Measurements from ENCODE around the gene IPO8.
A peak's percentile ranks its signal among the peaks of the same experiment; 100 is the strongest.

Gene IPO8

DNA sequence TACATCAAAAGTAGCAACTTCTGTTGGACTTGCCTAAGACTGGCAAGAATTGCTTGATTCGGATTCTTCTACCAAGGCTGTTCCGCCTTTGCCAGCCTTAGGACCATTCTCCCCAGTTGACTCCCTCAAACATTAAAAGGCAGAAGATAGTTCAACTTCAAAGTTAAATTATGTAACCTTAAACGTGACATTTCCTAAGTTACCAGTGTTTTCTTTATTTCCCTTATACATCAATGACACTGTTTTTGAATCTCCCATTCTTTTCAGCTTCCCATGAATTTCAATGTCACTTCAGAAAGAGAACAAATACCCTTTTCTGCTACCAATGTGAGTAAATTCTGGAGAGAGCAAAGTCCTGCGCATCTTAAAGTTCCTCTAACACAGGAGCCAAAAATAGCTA is 33.9 kb upstream of the IPO8 start:
- no peak for ATAC-seq
- TF ChIP-seq ZNF8 (CRISPR knock-in tag; IDR thresholded peaks at IDR 0.05) (no peak), TCF4 (CRISPR knock-in tag; IDR thresholded peaks at IDR 0.05; ENCODE audit: borderline replicate concordance) (no peak), GLIS3 (CRISPR knock-in tag; IDR thresholded peaks at IDR 0.05) (no peak), ZNF565 (CRISPR knock-in tag; conservative IDR thresholded peaks at IDR 0.05; ENCODE audit: low read depth) (no peak), OSR1 (CRISPR knock-in tag; IDR thresholded peaks at IDR 0.05) (no peak), ARNTL (CRISPR knock-in tag; IDR thresholded peaks at IDR 0.05; ENCODE audit: borderline replicate concordance, low read depth) (no peak), BACH2 (CRISPR knock-in tag; IDR thresholded peaks at IDR 0.05; ENCODE audit: borderline replicate concordance) (no peak), ISL1 (CRISPR knock-in tag; IDR thresholded peaks at IDR 0.05) (no peak), RARB (CRISPR knock-in tag; IDR thresholded peaks at IDR 0.05) (no peak), ESRRG (CRISPR knock-in tag; IDR thresholded peaks at IDR 0.05) (no peak)
- TF ChIP-seq, protein P1, sequence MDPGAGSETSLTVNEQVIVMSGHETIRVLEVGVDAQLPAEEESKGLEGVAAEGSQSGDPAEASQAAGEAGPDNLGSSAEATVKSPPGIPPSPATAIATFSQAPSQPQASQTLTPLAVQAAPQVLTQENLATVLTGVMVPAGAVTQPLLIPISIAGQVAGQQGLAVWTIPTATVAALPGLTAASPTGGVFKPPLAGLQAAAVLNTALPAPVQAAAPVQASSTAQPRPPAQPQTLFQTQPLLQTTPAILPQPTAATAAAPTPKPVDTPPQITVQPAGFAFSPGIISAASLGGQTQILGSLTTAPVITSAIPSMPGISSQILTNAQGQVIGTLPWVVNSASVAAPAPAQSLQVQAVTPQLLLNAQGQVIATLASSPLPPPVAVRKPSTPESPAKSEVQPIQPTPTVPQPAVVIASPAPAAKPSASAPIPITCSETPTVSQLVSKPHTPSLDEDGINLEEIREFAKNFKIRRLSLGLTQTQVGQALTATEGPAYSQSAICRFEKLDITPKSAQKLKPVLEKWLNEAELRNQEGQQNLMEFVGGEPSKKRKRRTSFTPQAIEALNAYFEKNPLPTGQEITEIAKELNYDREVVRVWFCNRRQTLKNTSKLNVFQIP (CRISPR knock-in tag; IDR thresholded peaks at IDR 0.05; ENCODE audit: borderline replicate concordance, low read depth), result no peak
- TF ChIP-seq, protein P2, sequence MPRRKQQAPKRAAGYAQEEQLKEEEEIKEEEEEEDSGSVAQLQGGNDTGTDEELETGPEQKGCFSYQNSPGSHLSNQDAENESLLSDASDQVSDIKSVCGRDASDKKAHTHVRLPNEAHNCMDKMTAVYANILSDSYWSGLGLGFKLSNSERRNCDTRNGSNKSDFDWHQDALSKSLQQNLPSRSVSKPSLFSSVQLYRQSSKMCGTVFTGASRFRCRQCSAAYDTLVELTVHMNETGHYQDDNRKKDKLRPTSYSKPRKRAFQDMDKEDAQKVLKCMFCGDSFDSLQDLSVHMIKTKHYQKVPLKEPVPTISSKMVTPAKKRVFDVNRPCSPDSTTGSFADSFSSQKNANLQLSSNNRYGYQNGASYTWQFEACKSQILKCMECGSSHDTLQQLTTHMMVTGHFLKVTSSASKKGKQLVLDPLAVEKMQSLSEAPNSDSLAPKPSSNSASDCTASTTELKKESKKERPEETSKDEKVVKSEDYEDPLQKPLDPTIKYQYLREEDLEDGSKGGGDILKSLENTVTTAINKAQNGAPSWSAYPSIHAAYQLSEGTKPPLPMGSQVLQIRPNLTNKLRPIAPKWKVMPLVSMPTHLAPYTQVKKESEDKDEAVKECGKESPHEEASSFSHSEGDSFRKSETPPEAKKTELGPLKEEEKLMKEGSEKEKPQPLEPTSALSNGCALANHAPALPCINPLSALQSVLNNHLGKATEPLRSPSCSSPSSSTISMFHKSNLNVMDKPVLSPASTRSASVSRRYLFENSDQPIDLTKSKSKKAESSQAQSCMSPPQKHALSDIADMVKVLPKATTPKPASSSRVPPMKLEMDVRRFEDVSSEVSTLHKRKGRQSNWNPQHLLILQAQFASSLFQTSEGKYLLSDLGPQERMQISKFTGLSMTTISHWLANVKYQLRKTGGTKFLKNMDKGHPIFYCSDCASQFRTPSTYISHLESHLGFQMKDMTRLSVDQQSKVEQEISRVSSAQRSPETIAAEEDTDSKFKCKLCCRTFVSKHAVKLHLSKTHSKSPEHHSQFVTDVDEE (CRISPR knock-in tag; IDR thresholded peaks at IDR 0.05), result no peak

DNA sequence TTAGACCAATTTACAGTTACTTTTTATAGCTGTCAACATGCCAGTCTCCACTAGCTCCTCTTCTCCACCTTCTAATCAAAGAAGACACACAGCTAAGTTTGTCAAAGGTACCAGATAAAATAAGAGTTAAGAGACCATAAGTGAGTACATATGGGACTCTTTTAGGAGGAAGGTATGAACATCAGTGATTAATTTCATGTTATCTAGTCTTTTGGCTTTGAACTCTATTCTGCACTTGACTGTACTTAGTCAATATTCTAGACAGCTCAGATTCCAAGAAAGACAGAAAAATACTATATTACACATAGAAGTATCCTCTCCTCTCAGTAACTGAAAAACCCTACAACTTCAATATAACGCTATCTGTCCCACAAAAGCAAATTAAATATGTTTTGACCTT is 31.0 kb upstream of the IPO8 start:
- ATAC-seq, result peak; percentile 43
- TF ChIP-seq PPARA (CRISPR knock-in tag; IDR thresholded peaks at IDR 0.05; ENCODE audit: borderline replicate concordance) (no peak), SNAI2 (CRISPR knock-in tag; IDR thresholded peaks at IDR 0.05) (no peak), OSR1 (CRISPR knock-in tag; IDR thresholded peaks at IDR 0.05) (no peak)

DNA sequence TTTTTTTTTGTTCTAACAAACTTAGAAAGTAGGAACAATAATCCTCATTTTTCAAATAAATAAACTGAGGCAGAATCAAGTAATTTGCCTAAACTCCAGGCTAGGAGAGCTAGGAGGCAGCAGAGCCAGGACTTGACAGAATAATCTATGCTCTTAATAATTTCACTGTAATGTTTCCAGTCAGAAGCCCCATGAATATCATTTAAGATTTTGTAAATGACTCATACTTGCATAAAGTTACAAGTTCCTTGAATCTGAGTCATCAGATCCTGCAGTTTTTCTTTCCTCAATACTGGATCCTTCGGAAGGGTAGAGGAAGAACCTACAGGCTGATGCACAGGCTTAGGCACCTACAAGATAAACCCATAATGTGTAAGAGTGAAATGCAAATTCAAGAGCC is 30.1 kb upstream of the IPO8 start:
- no peak for TF ChIP-seq BACH2 (CRISPR knock-in tag; IDR thresholded peaks at IDR 0.05; ENCODE audit: borderline replicate concordance)
- TF ChIP-seq CSDC2 (CRISPR knock-in tag; IDR thresholded peaks at IDR 0.05), result no peak
- peak; percentile 45; the same call in 1 of the 2 replicates for TF ChIP-seq ISL1 (CRISPR knock-in tag; IDR thresholded peaks at IDR 0.05)
- TF ChIP-seq, protein P3, sequence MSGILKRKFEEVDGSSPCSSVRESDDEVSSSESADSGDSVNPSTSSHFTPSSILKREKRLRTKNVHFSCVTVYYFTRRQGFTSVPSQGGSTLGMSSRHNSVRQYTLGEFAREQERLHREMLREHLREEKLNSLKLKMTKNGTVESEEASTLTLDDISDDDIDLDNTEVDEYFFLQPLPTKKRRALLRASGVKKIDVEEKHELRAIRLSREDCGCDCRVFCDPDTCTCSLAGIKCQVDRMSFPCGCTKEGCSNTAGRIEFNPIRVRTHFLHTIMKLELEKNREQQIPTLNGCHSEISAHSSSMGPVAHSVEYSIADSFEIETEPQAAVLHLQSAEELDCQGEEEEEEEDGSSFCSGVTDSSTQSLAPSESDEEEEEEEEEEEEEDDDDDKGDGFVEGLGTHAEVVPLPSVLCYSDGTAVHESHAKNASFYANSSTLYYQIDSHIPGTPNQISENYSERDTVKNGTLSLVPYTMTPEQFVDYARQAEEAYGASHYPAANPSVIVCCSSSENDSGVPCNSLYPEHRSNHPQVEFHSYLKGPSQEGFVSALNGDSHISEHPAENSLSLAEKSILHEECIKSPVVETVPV (CRISPR knock-in tag; IDR thresholded peaks at IDR 0.05), result no peak
- TF ChIP-seq PPARA (CRISPR knock-in tag; IDR thresholded peaks at IDR 0.05; ENCODE audit: borderline replicate concordance), result no peak
- TF ChIP-seq ZFP3 (CRISPR knock-in tag; IDR thresholded peaks at IDR 0.05), result no peak
- TF ChIP-seq ESRRG (CRISPR knock-in tag; IDR thresholded peaks at IDR 0.05), result no peak
- TF ChIP-seq, protein P4, sequence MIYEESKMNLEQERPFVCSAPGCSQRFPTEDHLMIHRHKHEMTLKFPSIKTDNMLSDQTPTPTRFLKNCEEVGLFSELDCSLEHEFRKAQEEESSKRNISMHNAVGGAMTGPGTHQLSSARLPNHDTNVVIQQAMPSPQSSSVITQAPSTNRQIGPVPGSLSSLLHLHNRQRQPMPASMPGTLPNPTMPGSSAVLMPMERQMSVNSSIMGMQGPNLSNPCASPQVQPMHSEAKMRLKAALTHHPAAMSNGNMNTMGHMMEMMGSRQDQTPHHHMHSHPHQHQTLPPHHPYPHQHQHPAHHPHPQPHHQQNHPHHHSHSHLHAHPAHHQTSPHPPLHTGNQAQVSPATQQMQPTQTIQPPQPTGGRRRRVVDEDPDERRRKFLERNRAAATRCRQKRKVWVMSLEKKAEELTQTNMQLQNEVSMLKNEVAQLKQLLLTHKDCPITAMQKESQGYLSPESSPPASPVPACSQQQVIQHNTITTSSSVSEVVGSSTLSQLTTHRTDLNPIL (CRISPR knock-in tag; IDR thresholded peaks at IDR 0.05; ENCODE audit: low read depth), result no peak
- no peak for TF ChIP-seq ZFP30 (CRISPR knock-in tag; IDR thresholded peaks at IDR 0.05)
- peak; percentile 97 for ATAC-seq

DNA sequence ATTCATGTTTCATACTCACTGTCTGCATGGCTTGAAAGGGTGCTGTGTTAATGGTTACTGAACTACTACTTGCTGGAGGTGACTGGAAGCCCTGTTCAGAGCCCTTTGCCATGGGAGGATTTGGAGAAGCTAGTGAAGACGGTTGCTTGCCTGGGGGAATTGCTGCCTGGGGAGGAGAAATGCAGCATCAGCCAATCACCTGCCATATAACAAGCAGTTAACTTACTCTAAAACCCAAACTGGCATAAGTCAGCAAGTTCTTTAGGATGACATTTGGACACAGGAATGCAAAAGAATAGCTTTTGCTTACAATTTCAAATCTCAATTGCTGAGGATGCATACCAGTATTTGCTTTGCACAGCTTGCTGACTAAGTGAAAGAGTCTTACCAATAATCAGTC is 23.4 kb upstream of the IPO8 start:
- no peak for TF ChIP-seq ZNF565 (CRISPR knock-in tag; conservative IDR thresholded peaks at IDR 0.05; ENCODE audit: low read depth)
- TF ChIP-seq CSDC2 (CRISPR knock-in tag; IDR thresholded peaks at IDR 0.05), result no peak
- no peak for TF ChIP-seq ZNF8 (CRISPR knock-in tag; IDR thresholded peaks at IDR 0.05)
- TF ChIP-seq, protein P3 (CRISPR knock-in tag; IDR thresholded peaks at IDR 0.05), result no peak
- no peak for TF ChIP-seq BACH2 (CRISPR knock-in tag; IDR thresholded peaks at IDR 0.05; ENCODE audit: borderline replicate concordance)
- TF ChIP-seq GLIS3 (CRISPR knock-in tag; IDR thresholded peaks at IDR 0.05), result no peak
- TF ChIP-seq ZFP3 (CRISPR knock-in tag; IDR thresholded peaks at IDR 0.05), result no peak
- ATAC-seq, result peak; percentile 81
